Gastroesophageal sphincter (tissue), 3 donors: Measurements from ENCODE around the gene NOD2.

ENCODE experiments used
- EP300 ChIP-seq: sonication (generic); formaldehyde crosslinking; IDR thresholded peaks from one replicate; pipeline ENCODE4 v1.6.1; 2017; ENCODE audit warnings: antibody characterized with exemption, mild to moderate bottlenecking
- POLR2A ChIP-seq, 2 donors: fragments of 450-650 bp; IDR thresholded peaks; one replicate each; pipeline ENCODE4 v1.6.1; 2017; ENCODE audit warnings: antibody characterized with exemption in 2 of 2, mild to moderate bottlenecking in 2 of 2, moderate library complexity in 1 of 2
- POLR2AphosphoS5 ChIP-seq: sonication (generic); formaldehyde crosslinking; IDR thresholded peaks from one replicate; pipeline ENCODE4 v1.6.1; 2017; ENCODE audit warnings: antibody characterized with exemption
- TF ChIP-seq, protein P1 (sequence below), 4 experiments: fragments of 200-600 bp in 2 of 4; fragments of 450-650 bp in 2 of 4; sonication (generic) in 1 of 4; IDR thresholded peaks; one replicate each; pipeline ENCODE4 v1.5.1; 2017 to 2019; ENCODE audit warnings: antibody characterized with exemption in 4 of 4, mild to moderate bottlenecking in 2 of 4, moderate library complexity in 2 of 4

DNA sequence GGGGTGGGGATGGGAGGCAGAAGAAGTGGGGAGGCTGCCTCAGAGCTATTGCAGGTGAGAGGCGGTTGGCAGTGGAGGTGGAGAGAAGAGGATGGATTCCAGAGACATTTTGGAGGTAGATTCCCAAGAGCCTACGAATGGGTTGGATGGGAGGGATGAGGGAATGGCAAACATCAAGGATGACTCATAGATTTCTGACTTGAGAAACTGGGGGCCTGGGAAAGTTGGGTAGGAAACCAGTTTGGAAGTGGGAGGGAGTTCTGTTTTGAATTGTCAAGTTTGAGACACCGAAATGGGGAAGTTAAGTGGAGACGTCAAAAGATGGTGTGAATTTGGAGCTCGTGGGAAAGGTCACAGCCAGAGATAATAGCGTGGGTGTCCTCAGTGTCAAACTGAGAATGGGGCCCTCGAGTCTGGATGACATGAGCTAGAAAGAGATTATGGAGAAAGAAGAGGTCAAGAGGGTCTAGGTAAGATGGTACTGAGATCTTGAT lies 42.3 kb downstream of the NOD2 start:
- TF ChIP-seq, protein P1, sequence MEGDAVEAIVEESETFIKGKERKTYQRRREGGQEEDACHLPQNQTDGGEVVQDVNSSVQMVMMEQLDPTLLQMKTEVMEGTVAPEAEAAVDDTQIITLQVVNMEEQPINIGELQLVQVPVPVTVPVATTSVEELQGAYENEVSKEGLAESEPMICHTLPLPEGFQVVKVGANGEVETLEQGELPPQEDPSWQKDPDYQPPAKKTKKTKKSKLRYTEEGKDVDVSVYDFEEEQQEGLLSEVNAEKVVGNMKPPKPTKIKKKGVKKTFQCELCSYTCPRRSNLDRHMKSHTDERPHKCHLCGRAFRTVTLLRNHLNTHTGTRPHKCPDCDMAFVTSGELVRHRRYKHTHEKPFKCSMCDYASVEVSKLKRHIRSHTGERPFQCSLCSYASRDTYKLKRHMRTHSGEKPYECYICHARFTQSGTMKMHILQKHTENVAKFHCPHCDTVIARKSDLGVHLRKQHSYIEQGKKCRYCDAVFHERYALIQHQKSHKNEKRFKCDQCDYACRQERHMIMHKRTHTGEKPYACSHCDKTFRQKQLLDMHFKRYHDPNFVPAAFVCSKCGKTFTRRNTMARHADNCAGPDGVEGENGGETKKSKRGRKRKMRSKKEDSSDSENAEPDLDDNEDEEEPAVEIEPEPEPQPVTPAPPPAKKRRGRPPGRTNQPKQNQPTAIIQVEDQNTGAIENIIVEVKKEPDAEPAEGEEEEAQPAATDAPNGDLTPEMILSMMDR (IDR thresholded peaks at IDR 0.05): no peak
- TF ChIP-seq POLR2A (IDR thresholded peaks at IDR 0.05) (no peak), EP300 (no peak), POLR2AphosphoS5 (no peak)
